ENCODE data around the gene ANKRD9. TPM values are rescaled to one million over a fixed set of nuclear protein-coding genes. Genes with fewer than 3 reads are reported as not detected.

The ANKRD9 gene
- total RNA-seq, 1 donor from 2014 or later: 13.4 TPM

- H3K27ac Mint-ChIP-seq: no peak overlapping the region
- H3K4me1 Mint-ChIP-seq (ENCODE audit: low read depth): no peaks in the 10 kb centered on the region
- H3K27me3 Mint-ChIP-seq (ENCODE audit: insufficient read depth): no peaks in the 10 kb centered on the region
- no peak overlapping the region for H3K4me3 Mint-ChIP-seq
- intact Hi-C loops (cut with micrococcal nuclease): no loop called here
- no peak for DNase-seq (ENCODE audit: low spot score)
- no peaks in the 10 kb centered on the region for H3K36me3 Mint-ChIP-seq (ENCODE audit: low read depth)
- no peaks in the 10 kb centered on the region for H3K9me3 Mint-ChIP-seq
Observed at GRCh38 chr14:102493585-102493984, 16.0 kb downstream of the ANKRD9 start.

GRCh38 chr14:102493096-102493495 lies 16.5 kb downstream of the ANKRD9 start:
- intact Hi-C loops (cut with micrococcal nuclease): no loop called here
- Mint-ChIP-seq H3K36me3 (ENCODE audit: low read depth) (no peaks in the 10 kb centered on the region), H3K4me1 (ENCODE audit: low read depth) (no peaks in the 10 kb centered on the region), H3K27me3 (ENCODE audit: insufficient read depth) (no peaks in the 10 kb centered on the region), H3K27ac (no peak overlapping the region), H3K4me3 (no peak overlapping the region), H3K9me3 (no peaks in the 10 kb centered on the region)
- DNase-seq (ENCODE audit: low spot score): no peak

- intact Hi-C loops (cut with micrococcal nuclease): no loop called here
- Mint-ChIP-seq H3K36me3 (ENCODE audit: low read depth) (no peaks in the 10 kb centered on the region), H3K27ac (no peak overlapping the region), H3K4me3 (no peak overlapping the region), H3K9me3 (no peaks in the 10 kb centered on the region), H3K4me1 (ENCODE audit: low read depth) (no peaks in the 10 kb centered on the region), H3K27me3 (ENCODE audit: insufficient read depth) (no peaks in the 10 kb centered on the region)
- no peak for DNase-seq (ENCODE audit: low spot score)
Observed at GRCh38 chr14:102492531-102492910, 17.1 kb downstream of the ANKRD9 start.

GRCh38 chr14:102491786-102492530 lies 17.6 kb downstream of the ANKRD9 start:
- intact Hi-C loops (cut with micrococcal nuclease): no loop called here
- Mint-ChIP-seq H3K27ac (no peak overlapping the region), H3K4me3 (no peak overlapping the region), H3K36me3 (ENCODE audit: low read depth) (no peaks in the 10 kb centered on the region), H3K27me3 (ENCODE audit: insufficient read depth) (no peaks in the 10 kb centered on the region), H3K9me3 (no peaks in the 10 kb centered on the region), H3K4me1 (ENCODE audit: low read depth) (no peaks in the 10 kb centered on the region)
- DNase-seq (ENCODE audit: low spot score): no peak

- Mint-ChIP-seq H3K27ac (no peak overlapping the region), H3K9me3 (no peaks in the 10 kb centered on the region), H3K27me3 (ENCODE audit: insufficient read depth) (no peaks in the 10 kb centered on the region), H3K36me3 (ENCODE audit: low read depth) (no peaks in the 10 kb centered on the region), H3K4me1 (ENCODE audit: low read depth) (no peaks in the 10 kb centered on the region), H3K4me3 (no peak overlapping the region)
- DNase-seq (ENCODE audit: low spot score): no peak
- intact Hi-C loops (cut with micrococcal nuclease): no loop called here
Observed at GRCh38 chr14:102491366-102491765, 18.2 kb downstream of the ANKRD9 start.

GRCh38 chr14:102490456-102490855 lies 19.1 kb downstream of the ANKRD9 start:
- Mint-ChIP-seq H3K27me3 (ENCODE audit: insufficient read depth) (no peaks in the 10 kb centered on the region), H3K4me1 (ENCODE audit: low read depth) (no peaks in the 10 kb centered on the region), H3K36me3 (ENCODE audit: low read depth) (no peaks in the 10 kb centered on the region), H3K9me3 (no peaks in the 10 kb centered on the region), H3K4me3 (no peak overlapping the region), H3K27ac (no peak overlapping the region)
- DNase-seq (ENCODE audit: low spot score): no peak
- intact Hi-C loops (cut with micrococcal nuclease): no loop called here

GRCh38 chr14:102487204-102487577 lies 22.4 kb downstream of the ANKRD9 start:
- DNase-seq (ENCODE audit: low spot score): no peak
- Mint-ChIP-seq H3K27me3 (ENCODE audit: insufficient read depth) (no peaks in the 10 kb centered on the region), H3K9me3 (no peaks in the 10 kb centered on the region), H3K27ac (no peak overlapping the region), H3K4me1 (ENCODE audit: low read depth) (no peaks in the 10 kb centered on the region), H3K4me3 (no peak overlapping the region), H3K36me3 (ENCODE audit: low read depth) (peaks cover 3% of the 10 kb centered on the region)
- intact Hi-C loops (cut with micrococcal nuclease): no loop called here

- intact Hi-C loops (cut with micrococcal nuclease): no loop called here
- Mint-ChIP-seq H3K36me3 (ENCODE audit: low read depth) (peaks cover 3% of the 10 kb centered on the region), H3K4me1 (ENCODE audit: low read depth) (no peaks in the 10 kb centered on the region), H3K4me3 (no peak overlapping the region), H3K27me3 (ENCODE audit: insufficient read depth) (no peaks in the 10 kb centered on the region), H3K9me3 (no peaks in the 10 kb centered on the region), H3K27ac (no peak overlapping the region)
- no peak for DNase-seq (ENCODE audit: low spot score)
Observed at GRCh38 chr14:102486513-102487203, 22.9 kb downstream of the ANKRD9 start.

GRCh38 chr14:102485693-102486512 lies 23.7 kb downstream of the ANKRD9 start:
- intact Hi-C loops (cut with micrococcal nuclease): no loop called here
- Mint-ChIP-seq H3K36me3 (ENCODE audit: low read depth) (peaks cover 3% of the 10 kb centered on the region), H3K9me3 (no peaks in the 10 kb centered on the region)

GRCh38 chr14:102484316-102484715 lies 25.3 kb downstream of the ANKRD9 start:
- no peaks in the 10 kb centered on the region for H3K9me3 Mint-ChIP-seq

More at GRCh38 chr14:102485693-102486512, 23.7 kb downstream of the ANKRD9 start:
- H3K4me3 Mint-ChIP-seq: no peak overlapping the region
- DNase-seq (ENCODE audit: low spot score): no peak
- no peak overlapping the region for H3K27ac Mint-ChIP-seq
- no peaks in the 10 kb centered on the region for H3K27me3 Mint-ChIP-seq (ENCODE audit: insufficient read depth)
- H3K4me1 Mint-ChIP-seq (ENCODE audit: low read depth): no peaks in the 10 kb centered on the region

GRCh38 chr14:102481791-102482238 lies 27.8 kb downstream of the ANKRD9 start:
- Mint-ChIP-seq H3K4me3 (no peak overlapping the region), H3K36me3 (ENCODE audit: low read depth) (peaks cover 4% of the 10 kb centered on the region), H3K27ac (no peak overlapping the region), H3K9me3 (no peaks in the 10 kb centered on the region), H3K27me3 (ENCODE audit: insufficient read depth) (no peaks in the 10 kb centered on the region), H3K4me1 (ENCODE audit: low read depth) (no peaks in the 10 kb centered on the region)
- DNase-seq (ENCODE audit: low spot score): no peak
- intact Hi-C loops (cut with micrococcal nuclease): no loop called here

More at GRCh38 chr14:102484316-102484715, 25.3 kb downstream of the ANKRD9 start:
- intact Hi-C loops (cut with micrococcal nuclease): no loop called here
- Mint-ChIP-seq H3K4me3 (no peak overlapping the region), H3K27me3 (ENCODE audit: insufficient read depth) (no peaks in the 10 kb centered on the region), H3K36me3 (ENCODE audit: low read depth) (peaks cover 4% of the 10 kb centered on the region), H3K27ac (no peak overlapping the region), H3K4me1 (ENCODE audit: low read depth) (no peaks in the 10 kb centered on the region)
- DNase-seq (ENCODE audit: low spot score): no peak

GRCh38 chr14:102481371-102481770 lies 28.2 kb downstream of the ANKRD9 start:
- H3K27ac Mint-ChIP-seq: no peak overlapping the region
- H3K27me3 Mint-ChIP-seq (ENCODE audit: insufficient read depth): no peaks in the 10 kb centered on the region
- intact Hi-C loops (cut with micrococcal nuclease): no loop called here
- H3K4me1 Mint-ChIP-seq (ENCODE audit: low read depth): no peaks in the 10 kb centered on the region
- no peak for DNase-seq (ENCODE audit: low spot score)
- H3K36me3 Mint-ChIP-seq (ENCODE audit: low read depth): peaks cover 4% of the 10 kb centered on the region
- H3K9me3 Mint-ChIP-seq: no peaks in the 10 kb centered on the region
- no peak overlapping the region for H3K4me3 Mint-ChIP-seq

GRCh38 chr14:102479777-102480176 lies 29.8 kb downstream of the ANKRD9 start:
- intact Hi-C loops (cut with micrococcal nuclease): no loop called here
- Mint-ChIP-seq H3K4me1 (ENCODE audit: low read depth) (no peaks in the 10 kb centered on the region), H3K4me3 (no peak overlapping the region), H3K27me3 (ENCODE audit: insufficient read depth) (no peaks in the 10 kb centered on the region), H3K9me3 (no peaks in the 10 kb centered on the region), H3K27ac (no peak overlapping the region), H3K36me3 (ENCODE audit: low read depth) (peaks cover 4% of the 10 kb centered on the region)
- no peak for DNase-seq (ENCODE audit: low spot score)
